NCI-H1694 treated with DMSO at 0.1 percent for 48 hours (cell line): ENCODE results near the gene SLC41A2.
"Not testable (repeated sequence)": the region's sequence is repeated elsewhere in the genome, so short reads cannot be mapped to it uniquely, and the experiment has no call there.

Experiments used
- DNase-seq: peaks from one replicate; lab custom pipeline; 2025; lab: John Stamatoyannopoulos, UW

SLC41A2 gene

GRCh38 chr12:104958001-104958804, at the start of gene SLC41A2:
TSS of gene SLC41A2 (minus strand) at chr12:104958290. CDS start at chr12:104928527, 29,763 bp downstream.
- DNase-seq: peak; percentile 17

GRCh38 chr12:105001476-105001875, 43.4 kb upstream of the SLC41A2 start:
- no peak for DNase-seq

GRCh38 chr12:104999347-104999685, 41.2 kb upstream of the SLC41A2 start:
- DNase-seq: no peak

GRCh38 chr12:104998423-104999346, 40.6 kb upstream of the SLC41A2 start:
- no peak for DNase-seq

GRCh38 chr12:104997541-104997940, 39.5 kb upstream of the SLC41A2 start:
- DNase-seq: no peak

- no peak for DNase-seq
Observed at GRCh38 chr12:104994336-104994735, 36.2 kb upstream of the SLC41A2 start.

- peak; percentile 3 for DNase-seq
Observed at GRCh38 chr12:104991565-104992128, 33.6 kb upstream of the SLC41A2 start.

- DNase-seq: no peak
Observed at GRCh38 chr12:104990950-104991349, 32.9 kb upstream of the SLC41A2 start.

GRCh38 chr12:104986022-104986941, 28.2 kb upstream of the SLC41A2 start, which contains the start of gene NOPCHAP1:
TSS of gene NOPCHAP1 (plus strand) at chr12:104986316. CDS start at chr12:104986353, 37 bp downstream.
- peak; percentile 83 for DNase-seq

GRCh38 chr12:104985206-104985605, 27.1 kb upstream of the SLC41A2 start:
- no peak for DNase-seq

GRCh38 chr12:104977688-104978087, 19.6 kb upstream of the SLC41A2 start:
- DNase-seq: not testable (repeated sequence)

- DNase-seq: no peak
Observed at GRCh38 chr12:104976703-104977102, 18.6 kb upstream of the SLC41A2 start.

GRCh38 chr12:104975587-104976343, 17.7 kb upstream of the SLC41A2 start:
- DNase-seq: no peak

GRCh38 chr12:104974626-104975290, 16.7 kb upstream of the SLC41A2 start:
- DNase-seq: no peak

GRCh38 chr12:104973250-104973649, 15.2 kb upstream of the SLC41A2 start:
- no peak for DNase-seq

- DNase-seq: no peak
Observed at GRCh38 chr12:104971306-104971705, 13.2 kb upstream of the SLC41A2 start.

- DNase-seq: no peak
Observed at GRCh38 chr12:104969343-104969742, 11.3 kb upstream of the SLC41A2 start.

GRCh38 chr12:104966677-104967076, 8.6 kb upstream of the SLC41A2 start:
- no peak for DNase-seq

- DNase-seq: no peak
Observed at GRCh38 chr12:104964856-104965205, 6.7 kb upstream of the SLC41A2 start.

- DNase-seq: no peak
Observed at GRCh38 chr12:104964167-104964855, 6.2 kb upstream of the SLC41A2 start.
